HTR-8/SVneo (cell line): ENCODE measurements around the gene CABLES2.
"Not testable (repeated sequence)": the region's sequence is repeated elsewhere in the genome, so short reads cannot be mapped to it uniquely, and the experiment has no call there.

Source experiments
- DNase-seq: peaks from one replicate; pipeline ENCODE4 v3.0.0; 2011; ENCODE audit warnings: low spot score, mixed read lengths; ENCODE audit not compliant: insufficient read length
- FAIRE-seq: peaks from 2 replicates; lab custom pipeline; 2011; peaks lifted over from hg19 to GRCh38; lab: Jason Lieb, UNC

CABLES2 gene

DNA sequence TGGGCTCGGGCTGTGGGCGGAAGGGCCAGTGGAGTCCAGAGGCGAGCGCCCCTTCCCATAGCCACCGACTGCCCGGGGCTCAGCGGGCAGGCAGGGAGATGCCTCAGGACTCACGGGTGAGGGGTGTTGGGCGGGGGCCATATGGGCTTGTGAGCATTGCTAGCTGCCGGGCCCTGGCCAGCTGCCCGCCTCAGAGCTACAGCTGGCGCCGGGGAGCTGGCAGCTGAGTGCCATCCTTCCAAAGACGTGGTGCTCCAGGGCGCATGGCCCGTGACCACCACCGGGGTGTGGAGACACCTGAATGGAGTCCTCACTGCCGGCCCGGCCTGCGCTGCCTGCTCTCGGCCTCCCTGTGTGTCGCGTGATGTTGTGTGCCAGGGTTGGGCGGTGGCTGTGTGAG, 30.8 kb upstream of the CABLES2 start:
- FAIRE-seq = no peak

DNA sequence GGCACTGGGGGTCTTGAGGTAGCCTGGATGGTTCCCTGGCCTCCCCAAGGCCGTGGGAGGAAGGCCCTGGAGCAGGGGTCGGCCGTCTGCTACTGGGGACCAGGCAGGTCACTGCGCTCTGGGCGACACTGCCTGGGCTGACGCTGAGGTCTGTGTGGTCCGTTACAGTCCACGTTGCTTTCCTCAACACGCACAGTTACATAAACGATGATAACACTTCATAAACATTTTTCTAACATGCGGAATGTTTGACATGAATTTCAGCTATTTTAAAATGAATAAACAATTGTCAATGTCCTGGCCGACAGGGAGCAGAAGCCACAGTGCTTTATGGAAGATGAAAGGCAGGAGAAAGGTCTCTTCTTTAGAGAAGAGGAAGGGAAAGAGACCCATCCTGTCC, 30.4 kb upstream of the CABLES2 start:
- no peak for DNase-seq
- FAIRE-seq = peak; percentile 71

More for the DNA sequence above, 30.8 kb upstream of the CABLES2 start:
- no peak for DNase-seq

DNA sequence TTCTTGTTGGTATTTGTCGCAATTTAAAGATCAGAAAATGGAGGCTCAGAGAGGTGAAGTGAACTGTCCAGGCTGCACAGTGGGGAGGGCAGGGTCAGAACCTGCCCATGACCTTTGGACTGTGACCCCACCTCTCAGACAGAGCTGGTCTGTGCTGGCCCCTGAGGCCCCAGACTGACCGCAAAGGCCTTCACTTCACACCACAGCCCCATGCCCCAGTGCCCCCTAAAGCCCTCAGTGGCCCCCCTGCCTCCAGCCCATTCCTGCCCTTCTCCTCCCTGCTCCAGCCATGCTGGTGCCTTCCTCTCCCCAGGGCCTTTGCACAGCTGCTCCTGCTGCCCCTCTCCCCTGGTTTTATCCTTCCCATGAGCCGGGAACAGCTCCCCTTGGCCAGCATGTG, 29.6 kb upstream of the CABLES2 start:
- DNase-seq = no peak
- FAIRE-seq = peak; percentile 52

DNA sequence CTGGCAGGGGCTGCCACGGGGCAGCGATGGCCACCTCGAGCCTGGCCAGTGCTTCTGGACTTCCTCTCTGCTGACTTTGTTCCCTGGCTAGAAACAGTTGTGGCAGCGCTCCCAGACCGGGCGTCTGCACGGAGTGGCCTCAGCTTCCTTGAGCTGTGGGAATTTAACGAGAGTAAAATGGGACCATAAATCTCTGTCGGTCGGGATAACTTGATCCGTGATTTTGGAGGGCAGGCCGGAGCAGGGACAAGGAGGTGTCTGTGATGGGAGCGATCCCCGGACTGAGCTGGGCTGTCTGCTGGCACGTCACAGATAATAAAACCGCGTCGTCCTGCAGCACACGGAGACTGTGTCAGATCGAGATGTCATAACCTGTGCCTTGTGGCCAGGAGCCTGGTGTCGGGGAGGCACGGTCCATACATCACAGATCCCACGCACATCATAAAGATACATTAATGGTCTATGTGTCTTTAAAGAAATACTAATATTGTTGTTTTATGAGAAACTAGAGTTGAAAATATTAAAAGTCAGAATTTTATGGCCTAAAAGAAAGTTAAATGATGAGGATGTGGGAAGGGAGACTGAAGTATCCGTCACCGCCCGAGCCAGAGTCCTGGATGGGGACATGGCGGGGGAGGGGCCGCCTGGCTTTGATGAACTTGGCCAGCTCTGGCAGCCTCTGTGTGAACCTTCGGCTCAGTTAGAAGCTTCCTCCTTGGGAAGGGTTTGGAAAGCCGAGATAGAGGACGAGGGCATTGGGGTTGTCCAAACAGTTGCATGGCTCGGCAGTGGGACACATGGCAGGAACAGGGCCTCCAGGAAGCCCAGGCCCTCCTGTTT, 26.8 kb upstream of the CABLES2 start:
- DNase-seq = no peak
- peak; percentile 78 for FAIRE-seq

DNA sequence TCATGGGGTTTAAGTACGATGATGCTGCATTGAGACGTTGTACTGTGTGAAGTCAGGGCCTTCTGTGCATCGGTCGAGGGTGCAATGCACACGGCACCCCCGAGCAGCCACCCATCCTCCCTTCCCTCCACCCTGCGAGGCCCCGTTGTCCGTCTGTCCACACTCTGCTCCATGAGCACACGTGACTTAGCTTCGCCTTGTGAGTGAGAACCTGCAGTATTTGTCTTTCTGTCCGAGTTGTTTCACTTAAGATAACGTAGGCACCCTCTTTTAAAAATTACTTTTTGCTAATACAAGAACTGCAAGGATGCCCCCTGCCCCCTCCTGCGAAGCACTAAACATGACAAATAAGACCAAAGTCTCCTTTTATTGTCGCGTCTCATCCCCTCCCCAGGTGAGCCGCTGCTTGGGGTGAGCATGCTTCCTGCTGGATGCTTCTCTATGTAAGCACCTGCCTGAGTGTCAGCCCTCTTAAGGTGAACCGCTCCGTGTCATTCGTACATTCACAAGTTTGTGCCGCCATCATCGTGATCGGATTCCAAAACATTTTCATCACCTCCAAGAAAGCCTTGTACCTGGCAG, 23.9 kb upstream of the CABLES2 start:
- DNase-seq = no peak
- no peak for FAIRE-seq

DNA sequence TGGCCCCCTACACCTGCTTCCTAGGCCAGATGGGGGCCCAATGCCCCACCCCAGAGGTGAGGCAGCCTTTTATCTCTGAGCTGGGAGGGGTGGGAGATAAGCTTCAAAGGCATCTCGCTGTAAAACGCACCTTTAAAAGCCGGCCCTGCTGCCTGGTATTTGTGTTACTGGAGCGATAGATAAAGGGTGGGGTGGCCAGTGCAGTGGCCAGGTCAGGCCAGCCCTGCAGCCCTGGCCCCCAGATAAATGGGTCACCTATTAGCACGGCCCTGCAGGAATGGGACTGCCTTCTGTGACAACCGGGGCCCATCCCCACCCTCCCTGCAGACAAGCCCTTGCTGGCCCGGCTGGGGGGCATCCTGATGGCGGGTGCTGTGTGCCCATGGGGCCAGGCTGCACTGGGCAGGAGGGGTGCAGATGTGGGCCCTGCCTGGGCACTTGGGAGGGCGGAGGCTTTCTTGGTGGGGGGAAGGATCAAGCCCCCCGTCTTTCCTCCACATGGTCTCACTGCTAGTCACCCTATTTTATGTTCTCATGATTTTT, 23.3 kb upstream of the CABLES2 start:
- no peak for DNase-seq
- FAIRE-seq = peak; percentile 46

DNA sequence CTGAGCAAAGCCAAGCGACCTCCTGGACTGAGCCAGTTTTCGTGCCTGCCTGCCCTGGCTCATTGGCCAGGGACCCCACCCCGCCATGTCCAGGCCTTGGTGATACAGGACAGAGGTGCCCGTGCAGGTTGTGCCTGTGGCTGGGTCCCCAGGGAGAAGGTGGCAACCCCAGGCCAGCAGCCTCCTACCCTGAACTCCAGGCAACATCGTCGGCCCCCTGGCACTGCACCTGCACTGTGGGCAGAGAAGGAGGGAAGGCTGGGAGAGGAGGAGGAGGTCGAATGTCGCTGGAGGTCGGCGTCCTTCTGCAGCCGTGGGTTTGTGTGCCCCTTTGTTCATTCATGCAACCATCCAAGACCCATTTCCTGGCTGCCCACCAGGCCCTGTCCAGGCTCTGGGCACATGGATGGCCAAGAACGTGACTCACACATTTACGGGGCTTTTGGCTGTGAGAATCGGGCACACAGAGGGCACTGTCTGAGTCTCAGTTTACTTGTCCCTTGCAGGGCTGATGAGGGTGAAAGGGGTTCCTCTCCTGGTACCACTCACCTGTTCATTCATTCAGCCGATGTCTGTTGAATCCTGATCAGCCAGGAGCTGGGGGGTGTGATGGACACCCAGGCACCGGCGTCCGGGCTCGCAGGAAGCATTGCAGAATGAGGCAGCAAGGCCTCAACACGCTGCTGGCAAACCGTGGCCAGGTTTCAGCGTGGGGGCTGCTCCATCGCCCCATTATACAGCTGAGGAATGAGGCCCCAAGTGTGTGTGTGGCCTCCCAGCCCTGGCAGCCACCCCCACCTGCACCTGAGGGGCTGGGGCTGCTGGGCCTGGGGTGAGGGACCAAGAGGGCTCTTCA, 22.6 kb upstream of the CABLES2 start:
- DNase-seq = no peak
- peak; percentile 64 for FAIRE-seq

DNA sequence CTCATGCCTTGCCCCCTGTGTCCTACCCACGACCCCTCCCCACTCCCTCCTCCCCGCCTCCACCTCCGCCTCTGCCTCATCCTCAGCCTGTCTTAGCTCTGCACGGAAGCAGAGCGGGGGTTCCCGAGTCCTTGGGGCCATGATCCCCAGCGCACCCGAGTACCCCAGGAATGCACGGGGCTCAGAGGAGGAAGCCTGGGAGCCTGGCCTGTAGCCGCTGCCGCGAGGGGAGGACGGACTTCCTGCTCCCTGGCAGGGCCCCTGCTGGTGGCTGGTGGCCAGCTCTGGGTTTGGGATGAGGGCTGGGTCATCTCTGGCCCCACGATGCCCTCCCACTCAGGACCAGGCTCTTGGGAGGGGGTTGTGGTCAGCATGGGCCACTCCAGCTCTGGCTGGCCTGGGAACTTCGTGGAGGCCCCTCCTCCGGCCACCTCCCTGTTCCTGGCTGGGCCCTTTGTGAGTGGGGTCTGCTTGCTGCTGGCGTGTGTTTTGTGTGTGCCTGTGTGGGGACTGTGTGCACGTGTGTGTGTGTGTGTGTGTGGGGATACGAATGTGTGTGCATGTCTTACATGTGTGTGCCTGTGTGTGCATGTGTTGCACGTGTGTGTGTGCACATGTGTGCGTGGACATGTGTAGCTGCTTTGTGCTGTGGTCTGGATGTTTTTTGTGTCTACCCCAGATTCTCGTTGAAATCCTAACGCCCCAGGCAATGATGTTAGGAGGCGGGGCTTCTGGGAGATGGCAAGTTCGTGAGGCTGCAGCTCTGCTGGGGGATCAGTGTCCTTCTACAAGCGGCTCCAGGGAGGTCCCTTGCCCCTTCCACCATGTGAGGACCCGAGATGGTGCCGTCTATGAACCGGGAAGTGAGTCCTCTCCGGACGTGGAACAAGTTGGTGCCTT, 21.6 kb upstream of the CABLES2 start:
- DNase-seq (no peak), FAIRE-seq (peak; percentile 99)

DNA sequence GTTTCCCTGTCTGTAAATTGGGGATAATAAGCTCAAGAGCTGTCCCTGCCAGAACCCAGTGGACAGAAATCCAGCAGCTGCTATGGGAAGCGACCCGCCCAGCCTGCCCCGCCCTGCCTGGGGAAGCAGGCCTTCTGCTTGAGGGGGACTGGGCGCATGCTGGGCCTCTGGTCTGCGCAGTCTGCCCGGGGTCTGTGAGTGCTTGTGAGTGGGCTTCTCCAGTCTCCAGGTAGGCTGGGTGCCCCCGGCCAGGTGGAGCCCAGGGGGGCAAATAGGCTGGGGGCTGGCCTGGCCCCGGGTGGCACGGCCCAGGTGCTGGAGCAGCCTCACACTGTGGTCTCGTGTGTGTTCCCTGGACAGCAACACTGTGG, 20.9 kb upstream of the CABLES2 start:
- no peak for FAIRE-seq

DNA sequence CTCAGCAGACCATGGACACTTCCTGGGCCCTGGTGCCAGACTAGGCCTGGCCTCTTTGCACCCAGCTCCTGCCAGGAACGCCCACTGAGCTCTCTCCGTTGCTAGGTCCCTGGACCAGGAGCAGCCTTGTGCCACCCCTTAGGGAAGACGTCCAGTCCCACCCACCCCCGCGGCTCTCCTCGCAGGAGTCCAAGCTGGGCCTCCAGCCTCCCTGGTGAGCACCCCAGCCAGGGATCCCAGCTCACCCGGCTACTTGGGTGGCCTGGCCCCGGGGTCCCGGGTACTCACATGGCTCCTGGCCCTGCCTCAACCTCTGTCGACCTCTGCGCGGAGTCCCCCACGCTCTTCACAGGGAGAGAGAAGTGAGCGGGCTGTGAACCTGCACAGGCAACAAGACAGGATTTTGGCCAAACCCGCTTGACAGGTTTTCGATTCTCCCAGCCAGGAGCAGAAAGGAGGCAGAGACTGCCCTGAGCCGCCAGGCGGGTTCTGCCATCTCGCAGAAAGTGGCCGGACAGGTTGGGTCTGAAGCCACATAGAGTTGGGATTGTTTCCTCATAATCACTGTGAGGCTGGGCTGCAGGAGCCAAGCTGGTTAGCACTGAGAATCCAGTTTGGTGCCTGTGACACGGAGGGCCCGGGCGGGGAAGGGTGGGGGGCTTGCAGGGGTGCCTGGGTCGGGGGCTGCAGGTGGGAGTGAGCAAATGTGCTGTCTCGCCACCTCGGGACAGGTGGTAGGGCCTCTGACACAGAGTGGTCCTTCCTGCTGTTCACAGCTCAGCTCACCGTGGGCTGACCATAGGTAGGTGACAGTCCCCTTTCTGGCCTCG, 20.3 kb upstream of the CABLES2 start, which contains the start of gene RBBP8NL:
Gene RBBP8NL, minus strand, starts transcription at position 368 of the 830 bp plus-strand sequence. CDS start 7,892 bp downstream, outside the sequence.
- DNase-seq (no peak), FAIRE-seq (peak; percentile 87)

More for the DNA sequence above, 20.9 kb upstream of the CABLES2 start:
- no peak for DNase-seq

DNA sequence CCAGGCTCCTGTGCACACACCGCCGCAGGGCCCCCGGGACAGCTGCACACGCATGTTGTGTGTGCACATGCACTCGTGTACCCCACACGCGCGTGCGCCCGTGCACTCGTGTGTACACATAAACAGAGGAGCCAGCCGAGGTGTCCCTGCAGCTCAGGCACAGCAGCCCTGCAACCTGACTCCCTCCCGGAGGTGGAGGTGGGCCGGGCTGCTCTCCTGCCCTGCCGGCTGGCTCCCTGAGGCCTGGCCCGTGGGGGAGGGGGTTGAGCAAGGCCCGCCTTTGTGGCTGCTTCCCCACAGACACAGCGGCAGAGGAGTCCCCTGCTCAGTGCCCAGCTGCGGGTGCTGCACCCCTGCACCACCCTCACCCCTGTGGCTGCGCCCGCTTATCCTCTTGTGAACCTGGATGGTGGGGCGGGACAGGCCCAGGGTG, 19.6 kb upstream of the CABLES2 start:
- DNase-seq (no peak), FAIRE-seq (peak; percentile 40)

DNA sequence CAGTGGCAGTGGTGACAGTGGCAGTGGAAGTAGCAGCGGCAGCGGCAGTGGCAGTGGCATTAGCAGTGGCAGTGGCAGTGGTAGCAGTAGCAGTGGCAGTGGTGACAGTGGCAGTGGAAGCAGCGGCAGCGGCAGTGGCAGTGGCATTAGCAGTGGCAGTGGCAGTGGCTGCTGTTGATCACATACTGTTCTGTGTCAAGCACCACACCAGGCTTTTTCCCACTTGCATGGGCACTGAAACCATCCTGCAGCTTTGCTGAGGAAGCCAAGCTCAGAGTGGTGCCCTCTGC, 18.9 kb upstream of the CABLES2 start:
- not testable (repeated sequence) for DNase-seq, FAIRE-seq

DNA sequence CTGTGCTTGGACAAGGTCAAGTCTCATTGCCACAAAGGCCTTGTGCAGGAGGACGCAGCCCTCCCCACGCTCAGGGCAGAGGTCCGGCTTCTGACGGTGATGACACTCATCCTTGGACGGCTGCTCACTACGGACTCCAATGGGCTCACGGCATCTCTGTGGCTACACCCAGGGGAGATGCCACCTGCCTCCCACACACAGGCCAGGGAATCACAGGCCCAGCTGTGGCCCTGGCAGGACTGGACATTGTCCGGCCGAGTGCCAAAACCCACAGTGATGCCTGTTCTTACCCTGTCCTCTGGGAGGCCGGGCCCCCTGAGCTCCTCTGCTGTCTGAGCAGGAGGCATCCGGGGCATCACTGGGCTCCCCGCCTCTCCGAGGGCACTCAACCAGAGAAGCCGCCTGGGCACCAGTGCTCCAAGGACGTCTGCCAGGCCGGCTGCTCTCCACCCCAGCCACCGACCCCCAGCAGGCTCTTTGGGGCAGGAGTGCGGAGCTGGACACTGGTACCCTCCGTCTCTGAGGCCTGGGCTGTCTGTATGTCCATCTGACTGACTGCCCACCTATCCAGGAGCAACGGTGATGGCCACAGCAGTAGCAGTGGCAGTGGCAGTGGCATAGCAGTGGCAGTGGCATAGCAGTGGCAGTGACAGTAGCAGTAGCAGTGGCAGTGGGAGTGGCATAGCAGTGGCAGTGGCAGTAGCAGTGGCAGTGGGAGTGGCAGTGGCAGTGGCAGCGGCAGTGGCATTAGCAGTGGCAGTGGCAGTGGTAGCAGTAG, 18.4 kb upstream of the CABLES2 start:
- DNase-seq (no peak), FAIRE-seq (peak; percentile 98)

DNA sequence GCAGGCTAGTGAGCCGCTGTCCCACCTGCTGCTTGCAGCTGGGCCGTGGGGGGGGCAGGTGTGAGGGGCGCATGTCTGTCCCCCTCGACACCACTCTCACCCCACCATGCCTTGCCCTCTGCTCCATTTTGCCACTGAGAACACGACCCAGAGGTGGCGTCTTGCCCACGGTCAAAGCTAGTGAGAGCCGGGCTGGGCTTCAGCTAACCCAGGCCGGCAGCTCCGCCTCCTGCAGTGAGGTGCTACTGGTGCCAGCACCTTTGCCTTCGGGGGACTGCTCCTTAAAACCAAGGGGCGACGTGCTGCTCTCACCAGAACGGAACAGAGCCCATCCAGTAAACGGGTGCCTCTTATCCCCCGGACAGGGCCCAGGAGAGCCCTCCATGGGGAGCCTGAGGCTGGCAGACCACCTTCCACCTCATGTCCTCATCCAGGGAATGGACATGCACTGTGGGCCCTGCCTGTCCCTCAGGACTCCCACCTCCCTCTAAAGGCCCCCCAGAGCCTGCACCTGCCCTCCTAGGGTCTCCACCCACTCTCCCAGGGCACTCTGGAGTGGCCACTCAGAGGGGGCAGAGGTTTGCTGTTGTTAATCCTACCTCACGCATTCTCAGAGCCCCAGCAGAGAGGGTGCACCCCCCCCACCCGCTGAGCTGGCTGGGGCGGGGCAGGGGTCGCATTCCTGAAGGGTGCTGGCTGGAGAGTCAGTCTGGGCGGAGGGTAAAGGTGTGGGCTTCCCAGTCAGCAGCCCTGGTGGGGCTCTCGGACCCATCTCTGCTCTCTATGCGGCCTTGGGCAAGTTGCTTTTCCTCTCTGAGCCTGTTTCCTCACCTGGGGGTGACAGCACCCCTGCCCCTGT, 17.4 kb upstream of the CABLES2 start:
- DNase-seq (no peak), FAIRE-seq (peak; percentile 77)

DNA sequence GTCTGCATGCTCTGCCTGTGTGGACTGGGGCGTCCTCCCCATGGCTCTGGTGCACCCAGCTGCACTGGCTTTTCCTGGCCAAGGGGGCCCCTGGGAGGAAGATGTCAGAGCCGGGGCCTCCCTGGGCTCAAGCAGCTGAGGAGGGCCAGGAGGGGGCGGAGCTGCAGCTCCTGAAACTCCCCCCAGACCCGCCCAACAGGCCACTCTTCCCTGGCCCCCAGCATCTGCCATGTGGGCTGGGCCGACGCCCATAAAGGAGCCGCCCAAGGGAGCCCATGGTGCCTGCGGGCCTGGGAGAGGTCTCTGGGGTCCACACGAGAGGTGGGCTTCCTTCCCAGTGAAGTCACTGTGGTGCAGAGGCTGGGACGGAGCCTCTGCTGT, 16.2 kb upstream of the CABLES2 start:
- DNase-seq = no peak
- FAIRE-seq = no peak

DNA sequence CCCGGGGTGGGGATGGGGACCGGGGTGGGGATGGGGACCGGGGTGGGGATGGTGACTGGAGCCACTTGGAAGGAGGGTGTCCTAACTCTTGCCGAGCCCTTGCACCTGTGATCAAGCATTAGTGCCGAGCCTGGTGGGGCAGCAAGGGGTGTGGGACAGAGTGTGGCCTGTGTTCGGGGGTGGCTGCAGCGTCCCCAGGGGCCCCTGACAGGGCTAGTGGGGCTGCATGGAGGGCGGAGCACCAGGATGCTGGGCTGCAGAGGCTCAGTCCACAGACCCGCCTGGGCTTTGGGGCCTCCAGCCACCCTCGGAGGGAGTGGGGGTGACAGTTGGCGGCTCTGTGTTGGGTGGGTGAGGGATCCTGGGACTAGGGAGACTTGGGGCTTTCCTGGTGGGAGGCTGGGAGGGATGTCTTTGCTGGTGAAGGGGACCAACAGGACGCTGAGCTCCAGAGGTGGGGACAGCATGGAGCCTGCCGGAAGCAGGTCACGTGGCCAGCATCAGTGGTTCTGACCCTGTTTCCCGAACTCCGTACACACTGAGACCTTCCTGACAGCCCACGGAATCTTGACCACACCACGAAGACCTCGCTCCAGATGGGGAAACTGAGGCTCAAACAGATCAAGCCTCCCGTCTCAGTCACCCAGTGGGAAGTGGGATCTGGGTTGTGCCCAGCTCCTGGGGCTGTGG, 15.7 kb upstream of the CABLES2 start:
- FAIRE-seq (peak; percentile 38), DNase-seq (no peak)

DNA sequence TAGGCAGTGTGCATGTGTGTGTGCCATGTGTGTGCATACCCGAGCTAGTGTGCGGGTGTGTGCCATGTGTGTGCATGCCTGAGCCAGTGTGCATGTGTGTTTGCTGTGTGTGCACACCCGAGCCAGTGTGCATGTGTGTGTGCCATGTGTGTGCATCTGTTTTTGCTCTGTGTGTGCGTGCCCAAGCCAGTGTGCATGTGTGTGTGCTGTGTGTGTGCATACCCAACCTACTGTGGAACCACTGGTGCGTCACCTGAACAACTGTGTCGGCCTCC, 14.6 kb upstream of the CABLES2 start:
- FAIRE-seq = no peak
- DNase-seq = no peak
